H9 (cell line): ENCODE results near the gene MRPL23. TPM values are rescaled to one million over a fixed set of nuclear protein-coding genes. Genes with fewer than 3 reads are reported as not detected.

Experiments used
- DNase-seq: peaks from one replicate; pipeline ENCODE4 v3.0.0-alpha.2; 2017
- H2AFZ ChIP-seq: one replicate; pipeline ENCODE4 v1.6.1; 2013; ENCODE audit warnings: mild to moderate bottlenecking, low read length, control low read depth, moderate library complexity
- H2AK5ac ChIP-seq: 2 replicates; pipeline ENCODE4 v1.6.1; 2013; ENCODE audit warnings: low read length, control low read depth, mixed read lengths; ENCODE audit not compliant: insufficient read length
- H2BK120ac ChIP-seq: one replicate; pipeline ENCODE4 v1.6.1; 2013; ENCODE audit warnings: low read depth, mild to moderate bottlenecking, low read length, control low read depth, inconsistent platforms; ENCODE audit not compliant: poor library complexity, severe bottlenecking
- H2BK12ac ChIP-seq: 2 replicates; pipeline ENCODE4 v1.6.1; 2013; ENCODE audit warnings: low read length, control low read depth, mixed read lengths, low read depth; ENCODE audit not compliant: insufficient read length
- H2BK15ac ChIP-seq: 2 replicates; pipeline ENCODE4 v1.6.1; 2013; ENCODE audit warnings: low read depth, low read length, control low read depth
- H2BK20ac ChIP-seq: one replicate; pipeline ENCODE4 v1.6.1; 2013; ENCODE audit warnings: low read depth, mild to moderate bottlenecking, low read length, control low read depth, inconsistent platforms; ENCODE audit not compliant: poor library complexity, severe bottlenecking
- H2BK5ac ChIP-seq: 2 replicates; pipeline ENCODE4 v1.6.1; 2013; ENCODE audit warnings: low read length, control low read depth, mixed read lengths; ENCODE audit not compliant: insufficient read length
- H3K14ac ChIP-seq: 2 replicates; pipeline ENCODE4 v1.6.1; 2013; ENCODE audit warnings: low read length, control low read depth; ENCODE audit not compliant: insufficient read depth
- H3K18ac ChIP-seq: 2 replicates; pipeline ENCODE4 v1.6.1; 2013; ENCODE audit warnings: low read depth, mild to moderate bottlenecking, mixed read lengths, low read length, control low read depth; ENCODE audit not compliant: insufficient read length
- H3K23ac ChIP-seq: 2 replicates; pipeline ENCODE4 v1.6.1; 2013; ENCODE audit warnings: low read length, control low read depth, mixed read lengths, low read depth; ENCODE audit not compliant: insufficient read length
- H3K23me2 ChIP-seq: 2 replicates; pipeline ENCODE4 v1.6.1; 2013; ENCODE audit warnings: low read depth, mild to moderate bottlenecking, mixed read lengths, low read length, control low read depth; ENCODE audit not compliant: insufficient read length, poor library complexity, severe bottlenecking
- H3K27ac ChIP-seq: 2 replicates; pipeline ENCODE4 v1.5.1; 2013; ENCODE audit warnings: low read length, control low read depth, mixed read lengths, low read depth; ENCODE audit not compliant: insufficient read length
- H3K27me3 ChIP-seq: 2 replicates; pipeline ENCODE4 v1.6.1; 2013; ENCODE audit warnings: low read length, control low read depth, inconsistent platforms; ENCODE audit not compliant: insufficient read depth
- H3K4ac ChIP-seq: 2 replicates; pipeline ENCODE4 v1.6.1; 2013; ENCODE audit warnings: low read depth, mild to moderate bottlenecking, control low read depth, inconsistent platforms, low read length, moderate library complexity
- H3K4me1 ChIP-seq: 2 replicates; pipeline ENCODE4 v1.6.1; 2013; ENCODE audit warnings: low read length, control low read depth, inconsistent platforms; ENCODE audit not compliant: insufficient read depth
- H3K4me2 ChIP-seq: 2 replicates; pipeline ENCODE4 v1.6.1; 2013; ENCODE audit warnings: low read length, control low read depth, mixed read lengths; ENCODE audit not compliant: insufficient read length, insufficient read depth
- H3K56ac ChIP-seq: 2 replicates; pipeline ENCODE4 v1.6.1; 2013; ENCODE audit warnings: low read depth, mild to moderate bottlenecking, mixed read lengths, low read length, control low read depth; ENCODE audit not compliant: insufficient read length
- H3K79me1 ChIP-seq: 2 replicates; pipeline ENCODE4 v1.6.1; 2013; ENCODE audit warnings: low read depth, mild to moderate bottlenecking, moderate library complexity, low read length, control low read depth, inconsistent platforms; ENCODE audit not compliant: insufficient read depth, poor library complexity, severe bottlenecking
- H3K79me2 ChIP-seq: 2 replicates; pipeline ENCODE4 v1.6.1; 2013; ENCODE audit warnings: low read length, control low read depth, inconsistent platforms; ENCODE audit not compliant: insufficient read depth
- H3K9ac ChIP-seq: 2 replicates; pipeline ENCODE4 v1.6.1; 2013; ENCODE audit warnings: low read length, control low read depth, mixed read lengths; ENCODE audit not compliant: insufficient read length; ENCODE audit errors: extremely low read depth
- H3K9me3 ChIP-seq: one replicate; pipeline ENCODE4 v1.6.1; 2013; ENCODE audit warnings: low read depth, low read length, inconsistent platforms; ENCODE audit not compliant: control insufficient read depth
- H3T11ph ChIP-seq: one replicate; pipeline ENCODE4 v1.6.1; 2013; ENCODE audit warnings: mild to moderate bottlenecking, low read length, control low read depth, inconsistent platforms
- H4K20me1 ChIP-seq: one replicate; pipeline ENCODE4 v1.6.1; 2013; ENCODE audit not compliant: control insufficient read depth, insufficient read length, insufficient read depth
- H4K5ac ChIP-seq: 2 replicates; pipeline ENCODE4 v1.6.1; 2013; ENCODE audit warnings: low read depth, mild to moderate bottlenecking, mixed read lengths, low read length, control low read depth; ENCODE audit not compliant: insufficient read length
- H4K8ac ChIP-seq: replicated peaks from 2 replicates; pipeline ENCODE4 v1.6.1; 2013; ENCODE audit warnings: low read length, control low read depth, mixed read lengths, low read depth; ENCODE audit not compliant: insufficient read length
- H4K91ac ChIP-seq: 2 replicates; pipeline ENCODE4 v1.6.1; 2013; ENCODE audit warnings: low read depth, mild to moderate bottlenecking, moderate library complexity, mixed read lengths, low read length, control low read depth; ENCODE audit not compliant: insufficient read length
- H3K27ac Mint-ChIP-seq, 3 experiments: 2 replicates in 2 of 3; 3 replicates in 1 of 3; pipeline ENCODE4 v1.8.0; 2020 to 2021; ENCODE audit warnings: mixed read lengths in 3 of 3, mild to moderate bottlenecking in 1 of 3, moderate library complexity in 1 of 3
- H3K27me3 Mint-ChIP-seq: 2 replicates; pipeline ENCODE4 v1.8.0; 2021; ENCODE audit warnings: low read depth, mild to moderate bottlenecking, moderate library complexity, mixed read lengths
- H3K36me3 Mint-ChIP-seq, 3 experiments: 2 replicates in 2 of 3; 3 replicates in 1 of 3; pipeline ENCODE4 v1.8.0; 2020 to 2021; ENCODE audit warnings: low read depth in 3 of 3, mixed read lengths in 3 of 3; ENCODE audit not compliant: insufficient read depth in 1 of 3
- H3K4me1 Mint-ChIP-seq, 2 experiments: 2 replicates each; pipeline ENCODE4 v1.8.0; 2020; ENCODE audit warnings: mixed read lengths in 2 of 2
- H3K4me3 Mint-ChIP-seq, 2 experiments: 2 replicates in 1 of 2; 3 replicates in 1 of 2; pipeline ENCODE4 v1.8.0; 2020 to 2021; ENCODE audit warnings: mild to moderate bottlenecking in 2 of 2, mixed read lengths in 2 of 2, moderate library complexity in 1 of 2
- H3K9me3 Mint-ChIP-seq, 2 experiments: 2 replicates in 1 of 2; 3 replicates in 1 of 2; pipeline ENCODE4 v1.8.0; 2020; ENCODE audit warnings: mild to moderate bottlenecking in 2 of 2, mixed read lengths in 2 of 2, moderate library complexity in 1 of 2
- WGBS: extraction: QIAGEN DNeasy Blood & Tissue Kit; methylation state at CpG from one replicate; pipeline ENCODE4 v1.1.7; 2013; ENCODE audit warnings: missing lambda C conversion rate, low lambda C conversion rate, mixed read lengths; ENCODE audit not compliant: insufficient read length; ENCODE audit errors: extremely low coverage; 5-methylcytosine and 5-hydroxymethylcytosine counted together
- total RNA-seq: library from RNA; stranded (reverse); gene quantifications from 2 replicates; pipeline ENCODE4 v1.2.1, GENCODE V29; 2021
- TF ChIP-seq, protein P1 (sequence below): fragments of 200-600 bp; sonication (generic); conservative IDR thresholded peaks from 3 replicates; pipeline ENCODE4 v1.8.0; 2021; ENCODE audit warnings: antibody characterized with exemption, mild to moderate bottlenecking

The MRPL23 gene
- total RNA-seq, 1 experiment from 2014 or later: 67.3 TPM

DNA sequence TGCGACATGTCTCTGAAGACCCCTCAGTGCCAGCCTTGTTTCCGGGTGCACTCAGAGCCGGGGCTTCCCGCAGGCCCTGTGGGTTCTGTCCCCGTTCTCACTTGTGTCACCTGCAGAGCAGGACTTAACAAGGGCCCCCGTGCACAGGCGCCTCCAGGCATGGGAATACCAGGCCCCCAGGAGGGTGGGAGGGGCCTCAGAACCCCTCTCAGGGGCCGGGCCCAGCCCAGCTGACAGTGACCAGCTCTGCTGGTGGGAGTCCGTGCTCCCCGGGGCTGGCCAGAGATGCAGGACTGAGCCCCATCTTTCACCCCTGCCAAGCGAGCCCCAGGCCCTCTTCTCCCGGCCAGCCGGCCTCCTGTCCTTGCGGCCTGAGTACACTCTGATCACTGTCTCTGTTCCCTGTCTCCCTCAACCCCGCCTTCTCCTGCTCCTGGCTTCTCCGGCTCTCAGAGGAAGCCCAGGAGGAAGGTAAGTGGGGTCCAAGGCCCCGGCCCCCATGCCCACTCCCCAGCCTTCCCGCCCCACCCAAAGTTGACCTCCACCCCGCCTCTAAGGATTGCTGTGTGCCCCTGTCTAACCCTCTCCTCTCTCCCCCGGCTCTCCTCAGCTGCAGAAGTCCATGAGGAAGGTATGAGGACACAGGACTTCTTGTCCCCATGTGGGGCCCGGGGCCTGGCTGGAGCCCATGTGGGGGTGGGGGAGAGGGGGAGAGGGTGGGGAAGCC lies 22.3 kb upstream of the MRPL23 start:
- Histone ChIP-seq H3K4ac (no peak overlapping the region), H3K18ac (no peak overlapping the region), H2BK20ac (no peak overlapping the region), H3K4me1 (no peaks in the 10 kb centered on the region), H3T11ph (no peak overlapping the region), H2BK15ac (no peak overlapping the region), H2AK5ac (no peak overlapping the region), H3K79me1 (no peaks in the 10 kb centered on the region), H3K14ac (no peak overlapping the region), H2BK5ac (no peak overlapping the region), H3K56ac (no peak overlapping the region), H2BK12ac (no peak overlapping the region), H3K27ac (no peak overlapping the region), H3K79me2 (no peaks in the 10 kb centered on the region), H3K23ac (no peak overlapping the region), H4K5ac (no peak overlapping the region), H3K27me3 (no peaks in the 10 kb centered on the region), H3K9ac (no peak overlapping the region), H3K9me3 (no peaks in the 10 kb centered on the region), H3K23me2 (peaks cover 3% of the 10 kb centered on the region), H4K20me1 (no peaks in the 10 kb centered on the region), H3K4me2 (no peak overlapping the region), H2BK120ac (no peak overlapping the region), H4K8ac (no peak overlapping the region), H4K91ac (no peak overlapping the region), H2AFZ (no peak overlapping the region)
- no CpG with 5 or more reads among the region's 21 CpGs for WGBS
- Mint-ChIP-seq H3K27ac (no peak overlapping the region), H3K4me3 (no peak overlapping the region), H3K27me3 (peaks cover 16% of the 10 kb centered on the region), H3K9me3 (no peaks in the 10 kb centered on the region; a peak in 1 of 5 replicates), H3K4me1 (peaks cover 3 to 4% of the 10 kb centered on the region in 2 experiments; a peak in 3 of 4 replicates), H3K36me3 (no peaks in the 10 kb centered on the region)
- TF ChIP-seq, protein P1, sequence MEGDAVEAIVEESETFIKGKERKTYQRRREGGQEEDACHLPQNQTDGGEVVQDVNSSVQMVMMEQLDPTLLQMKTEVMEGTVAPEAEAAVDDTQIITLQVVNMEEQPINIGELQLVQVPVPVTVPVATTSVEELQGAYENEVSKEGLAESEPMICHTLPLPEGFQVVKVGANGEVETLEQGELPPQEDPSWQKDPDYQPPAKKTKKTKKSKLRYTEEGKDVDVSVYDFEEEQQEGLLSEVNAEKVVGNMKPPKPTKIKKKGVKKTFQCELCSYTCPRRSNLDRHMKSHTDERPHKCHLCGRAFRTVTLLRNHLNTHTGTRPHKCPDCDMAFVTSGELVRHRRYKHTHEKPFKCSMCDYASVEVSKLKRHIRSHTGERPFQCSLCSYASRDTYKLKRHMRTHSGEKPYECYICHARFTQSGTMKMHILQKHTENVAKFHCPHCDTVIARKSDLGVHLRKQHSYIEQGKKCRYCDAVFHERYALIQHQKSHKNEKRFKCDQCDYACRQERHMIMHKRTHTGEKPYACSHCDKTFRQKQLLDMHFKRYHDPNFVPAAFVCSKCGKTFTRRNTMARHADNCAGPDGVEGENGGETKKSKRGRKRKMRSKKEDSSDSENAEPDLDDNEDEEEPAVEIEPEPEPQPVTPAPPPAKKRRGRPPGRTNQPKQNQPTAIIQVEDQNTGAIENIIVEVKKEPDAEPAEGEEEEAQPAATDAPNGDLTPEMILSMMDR: no peak
- no peak for DNase-seq
